GM21576 (cell line): ENCODE results near the gene CELF4.
"Not testable (repeated sequence)": the region's sequence is repeated elsewhere in the genome, so short reads cannot be mapped to it uniquely, and the experiment has no call there.

Source experiments
- ATAC-seq: cut with Tn5 transposase; IDR thresholded peaks from one replicate; pipeline ENCODE4 v1.9.1; 2021; ENCODE audit warnings: mild to moderate bottlenecking, moderate library complexity; ENCODE audit not compliant: unreplicated experiment

Gene CELF4

DNA sequence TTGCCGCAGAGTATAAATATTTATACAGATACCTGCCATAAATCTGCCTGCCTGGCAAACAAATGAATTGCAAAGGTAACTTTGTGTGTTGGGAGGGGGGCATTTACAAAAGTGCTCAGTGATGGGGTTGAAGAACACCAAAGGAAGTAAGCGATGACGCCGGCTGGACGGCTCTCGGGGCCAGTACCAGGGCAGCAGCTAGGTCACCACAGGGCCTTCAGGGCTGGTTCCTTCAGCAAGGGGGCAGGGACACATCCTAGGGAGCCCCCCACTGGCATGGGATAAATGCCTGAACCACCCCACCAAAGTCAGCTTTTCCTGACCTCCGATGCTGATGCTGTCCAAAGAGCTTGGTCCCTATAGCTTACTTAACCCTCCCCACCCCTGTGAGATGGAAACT, 190.4 kb downstream of the CELF4 start:
- no peak for ATAC-seq

DNA sequence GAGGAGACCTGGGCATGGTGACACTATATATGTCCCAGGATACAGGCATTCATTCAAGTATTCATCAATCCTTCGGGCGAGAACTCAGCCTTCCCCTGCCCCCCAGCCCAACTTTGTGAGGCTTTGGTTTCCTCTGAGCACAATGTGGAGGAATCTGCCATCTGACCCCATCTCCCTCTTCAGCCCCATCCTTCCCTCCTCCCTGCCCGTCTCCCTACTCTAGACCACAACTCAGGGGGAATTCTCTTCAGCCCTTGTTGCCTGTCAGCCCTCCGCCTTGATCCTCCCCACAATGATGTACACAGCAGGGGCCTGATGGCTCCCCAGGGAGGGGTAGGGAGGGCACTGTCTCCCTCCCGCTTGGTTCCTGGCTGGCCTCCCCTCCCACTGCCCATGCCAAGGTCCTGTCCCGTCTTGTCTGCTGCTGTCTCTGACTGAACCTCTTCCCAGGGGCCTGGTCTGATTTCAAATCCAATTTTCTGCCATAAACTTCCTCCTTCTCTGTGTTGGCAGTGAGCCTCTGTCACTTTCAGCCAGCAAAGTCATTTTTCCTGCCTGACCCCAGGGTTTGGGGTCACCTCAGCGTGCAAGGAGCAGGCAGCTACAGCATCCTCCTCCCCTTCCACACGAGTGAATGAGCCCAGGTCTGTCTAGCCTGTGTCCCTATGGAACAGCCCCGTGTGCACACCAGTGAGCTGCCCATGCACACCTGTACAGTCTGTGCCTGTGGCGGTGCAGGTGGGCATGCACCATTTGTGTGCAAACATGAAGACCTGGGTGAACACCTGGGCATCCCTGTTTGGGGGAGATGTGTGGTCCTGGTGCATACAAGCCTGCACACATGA, 197.3 kb downstream of the CELF4 start:
- no peak for ATAC-seq

DNA sequence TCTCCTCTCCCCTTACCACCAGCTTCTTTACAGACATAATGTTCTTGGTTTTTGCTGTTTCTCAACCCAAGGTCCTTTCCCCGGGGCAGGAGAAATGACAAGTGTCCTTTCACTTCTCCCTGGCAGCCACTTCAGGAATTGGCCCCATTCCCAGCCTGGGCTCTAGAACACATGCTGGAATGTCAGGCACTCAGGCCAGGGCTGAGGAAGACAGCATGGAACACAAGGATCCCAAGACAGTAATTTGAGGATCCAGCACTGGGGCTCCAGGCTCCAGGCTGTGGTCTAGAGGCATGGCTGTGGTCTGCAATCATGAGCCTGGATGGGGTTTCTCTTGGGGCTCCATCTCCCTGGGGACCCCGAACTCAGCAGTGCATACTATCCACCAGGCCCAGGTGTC, 201.4 kb downstream of the CELF4 start:
- ATAC-seq = no peak

DNA sequence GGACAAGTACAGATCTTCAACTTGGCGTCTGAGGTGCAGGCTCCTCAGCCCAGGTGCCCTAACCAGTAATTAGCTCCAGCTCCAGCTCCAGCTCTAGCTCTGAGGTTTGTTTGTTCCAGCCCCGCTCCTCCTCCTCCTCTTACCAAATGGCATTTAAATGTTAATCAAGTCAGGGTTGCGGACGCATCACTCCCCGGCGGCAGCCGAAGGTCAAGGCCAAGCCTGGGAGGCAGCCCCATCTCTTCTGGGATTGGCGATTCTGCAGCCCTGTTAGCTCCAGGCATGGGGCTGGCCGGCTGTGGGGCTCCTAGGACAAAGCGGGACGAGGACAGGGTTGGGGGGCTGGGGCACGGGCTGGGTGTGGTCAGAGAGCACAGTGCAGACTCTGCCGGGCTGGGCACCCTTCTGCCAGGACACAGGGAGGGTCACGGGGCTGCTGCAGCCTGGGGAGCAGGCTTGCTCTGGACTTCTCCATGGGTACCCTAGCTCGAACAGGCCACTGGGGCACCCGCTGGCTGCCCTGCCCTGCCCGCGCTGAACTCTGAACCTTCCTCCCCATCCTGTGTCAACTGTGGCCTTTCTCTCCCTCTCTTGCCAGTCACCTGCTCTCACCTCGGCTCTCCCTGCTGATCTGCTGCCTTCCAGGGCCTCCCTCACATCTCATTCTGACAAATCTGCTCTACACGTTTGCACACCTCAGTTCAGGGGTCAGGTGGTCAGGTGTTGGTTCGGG, 203.3 kb downstream of the CELF4 start:
- no peak for ATAC-seq

DNA sequence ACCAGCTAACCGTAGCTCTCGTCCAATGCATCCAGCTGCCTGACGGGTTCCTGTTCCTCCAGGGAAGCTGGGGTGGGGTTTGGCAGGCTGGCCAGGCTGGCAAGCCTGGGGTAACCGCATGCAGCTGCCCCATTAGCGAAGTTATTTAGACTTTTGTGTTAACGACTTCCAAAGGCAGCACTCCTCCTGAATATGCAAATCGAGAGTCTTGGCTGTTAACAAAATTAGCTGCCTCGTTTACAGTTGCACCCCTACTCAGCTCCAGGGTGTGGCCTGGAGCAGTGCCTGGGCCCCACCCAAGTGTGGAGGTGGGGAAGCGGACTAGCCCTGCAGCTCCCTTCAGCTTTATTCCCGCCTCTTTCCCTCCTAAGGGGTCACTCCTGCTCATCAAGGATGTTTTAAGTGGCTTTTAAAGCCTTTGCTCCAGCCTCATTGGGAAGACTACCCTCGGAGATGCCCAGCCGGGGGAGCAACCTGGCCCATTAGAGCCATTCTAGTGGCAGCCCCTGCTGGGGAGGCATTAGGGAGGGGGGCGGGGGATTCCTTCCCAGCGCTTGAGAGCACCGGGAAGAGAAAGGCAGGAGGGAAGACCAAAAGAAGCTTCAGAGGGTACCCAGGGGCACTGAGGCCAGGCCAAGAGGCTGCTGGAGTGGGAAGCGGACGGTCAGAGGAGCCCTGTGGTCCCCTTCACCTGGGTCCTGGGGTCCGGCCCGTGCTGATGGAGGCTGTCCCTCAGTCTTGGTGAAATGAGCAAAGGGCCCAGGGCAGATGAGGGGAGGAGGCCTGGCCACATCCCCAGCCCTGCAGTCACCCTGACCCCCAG, 204.1 kb downstream of the CELF4 start:
- no peak for ATAC-seq

DNA sequence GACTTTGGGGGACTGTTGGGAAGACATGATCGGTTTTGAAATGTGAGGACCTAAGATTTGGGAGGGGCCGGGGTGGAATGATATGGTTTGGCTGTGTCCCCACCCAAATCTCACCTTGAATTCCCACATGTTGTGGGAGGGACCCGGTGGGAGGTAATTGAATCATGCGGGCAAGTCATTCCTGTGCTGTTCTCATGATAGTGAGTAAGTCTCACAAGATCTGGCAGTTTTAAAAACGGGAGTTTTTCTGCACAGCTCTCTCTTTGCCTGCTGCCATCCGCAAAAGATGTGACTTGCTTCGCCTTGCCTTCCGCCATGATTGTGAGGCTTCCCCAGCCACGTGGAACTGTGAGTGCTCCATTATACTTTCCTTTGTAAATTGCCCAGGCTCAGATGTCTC, 207.5 kb downstream of the CELF4 start:
- ATAC-seq = not testable (repeated sequence)

DNA sequence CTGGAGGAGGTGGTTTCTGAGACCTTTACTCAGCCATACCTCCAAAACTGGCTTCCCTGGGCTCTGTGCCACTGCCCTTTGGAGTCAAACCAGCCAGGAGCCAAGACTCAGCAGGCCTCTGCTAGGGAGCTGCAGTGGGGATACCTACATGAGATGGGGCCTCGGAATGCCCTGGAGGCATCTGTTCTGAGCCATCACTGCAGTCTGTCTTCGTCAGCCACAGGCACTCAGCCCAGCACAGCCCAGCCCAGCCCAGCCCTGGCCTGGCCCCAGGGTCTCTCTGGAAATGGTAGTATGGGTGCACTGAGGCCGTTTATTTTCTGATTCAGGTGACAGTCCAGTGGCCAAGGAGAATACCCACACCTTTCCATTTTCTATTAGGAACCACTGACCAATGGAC, 209.8 kb downstream of the CELF4 start:
- no peak for ATAC-seq

DNA sequence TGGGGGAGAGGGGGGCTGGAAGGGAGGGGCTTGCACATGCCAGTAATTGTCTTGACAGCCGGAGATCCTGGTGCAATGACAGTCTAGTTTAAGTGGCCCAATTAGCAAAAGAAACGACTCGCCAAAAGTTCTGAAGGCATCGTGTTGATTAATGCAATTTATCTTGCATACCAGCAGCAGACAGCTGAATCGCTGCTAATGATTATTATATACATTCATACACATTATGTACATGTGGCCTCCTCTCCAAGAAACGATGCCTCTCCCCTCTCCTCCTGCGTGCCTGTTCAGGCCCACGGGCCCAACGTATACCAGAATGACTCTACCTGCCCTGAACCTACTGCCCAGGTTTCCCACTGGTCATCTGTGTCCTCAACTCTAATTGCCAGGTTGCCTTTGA, 214.5 kb downstream of the CELF4 start:
- no peak for ATAC-seq

DNA sequence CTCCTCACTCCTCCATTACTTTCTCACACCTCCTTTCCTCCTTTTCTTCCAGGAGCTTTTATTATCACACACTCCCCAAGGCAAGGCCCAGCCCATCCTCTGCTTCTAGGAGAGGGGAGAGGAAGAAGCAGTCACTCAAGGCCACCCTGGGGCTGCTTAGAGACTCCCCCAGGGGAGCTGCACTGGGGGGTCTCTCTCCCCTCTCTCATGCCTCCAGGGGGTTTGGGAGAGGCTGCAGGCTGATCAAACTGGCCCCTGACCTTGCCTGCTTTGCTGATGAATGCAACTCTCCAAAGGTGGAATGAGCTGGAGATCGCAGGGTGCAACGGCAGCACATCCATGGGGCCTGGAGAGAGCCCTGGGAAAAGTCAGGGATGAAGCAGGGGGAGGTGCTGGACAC, 216.9 kb downstream of the CELF4 start:
- no peak for ATAC-seq

DNA sequence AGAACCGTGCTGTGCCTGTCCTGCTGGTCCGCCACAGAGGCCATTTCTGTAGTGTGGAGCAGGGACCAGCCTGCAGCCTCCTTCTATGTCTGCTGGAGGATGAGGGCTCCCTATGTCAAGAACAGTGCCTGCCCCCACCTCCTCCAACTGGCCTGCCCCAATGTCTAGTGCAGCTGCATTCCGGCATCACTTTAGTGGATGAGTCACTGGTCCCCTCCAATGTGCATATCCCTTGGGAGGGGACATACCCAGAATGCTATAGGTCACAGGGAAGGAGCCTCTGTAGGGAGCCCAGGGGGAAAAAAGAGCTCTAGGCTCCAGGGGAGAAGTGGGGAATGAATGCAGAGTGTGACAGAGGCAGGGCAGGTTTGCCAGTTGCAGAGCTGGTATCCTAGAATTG, 219.6 kb downstream of the CELF4 start:
- ATAC-seq = no peak

DNA sequence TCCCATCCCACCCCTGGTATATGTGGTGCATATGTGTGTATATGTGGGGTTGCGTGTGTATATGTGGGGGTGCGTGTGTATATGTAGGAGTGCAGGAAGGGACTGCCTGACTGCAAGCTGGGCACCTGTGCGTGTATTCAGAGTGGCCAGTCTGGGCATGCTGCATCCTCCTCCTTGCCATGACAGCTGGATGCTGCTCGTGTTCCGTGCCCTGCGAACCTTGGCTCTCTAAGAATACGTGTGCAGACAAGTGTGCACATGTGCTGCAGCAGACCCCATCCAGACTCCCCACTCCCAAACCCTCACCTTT, 222.1 kb downstream of the CELF4 start:
- ATAC-seq = peak; percentile 12

DNA sequence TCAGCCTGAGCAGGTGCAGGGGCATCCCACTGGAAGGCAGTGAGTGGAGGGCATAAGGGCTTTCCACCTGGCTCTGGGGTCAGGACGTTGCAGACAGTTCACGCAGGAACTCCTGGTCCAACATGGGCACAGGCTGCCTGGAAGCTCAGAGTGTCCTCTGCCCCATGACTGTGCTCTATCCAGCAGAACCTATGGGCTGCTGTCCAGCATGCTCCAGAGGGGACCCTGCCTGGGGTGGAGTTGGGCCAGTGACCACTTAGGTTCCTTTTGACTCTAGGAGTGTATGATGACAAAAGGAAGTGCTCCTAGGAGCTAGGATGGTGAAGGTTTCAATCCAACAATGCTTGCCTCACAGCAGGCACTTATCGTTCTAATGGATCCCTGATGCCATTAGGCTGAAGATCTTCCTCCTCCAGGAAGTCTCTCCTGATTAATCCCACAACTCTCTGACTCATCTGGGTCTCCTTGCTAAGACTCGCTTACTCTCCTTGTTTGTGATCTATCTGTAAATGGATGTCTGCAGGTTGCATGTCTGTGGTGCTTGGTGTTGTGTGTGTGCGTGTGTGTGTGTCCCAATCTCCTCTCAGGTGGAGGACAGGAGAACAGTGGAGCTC, 224.0 kb downstream of the CELF4 start:
- ATAC-seq = no peak

DNA sequence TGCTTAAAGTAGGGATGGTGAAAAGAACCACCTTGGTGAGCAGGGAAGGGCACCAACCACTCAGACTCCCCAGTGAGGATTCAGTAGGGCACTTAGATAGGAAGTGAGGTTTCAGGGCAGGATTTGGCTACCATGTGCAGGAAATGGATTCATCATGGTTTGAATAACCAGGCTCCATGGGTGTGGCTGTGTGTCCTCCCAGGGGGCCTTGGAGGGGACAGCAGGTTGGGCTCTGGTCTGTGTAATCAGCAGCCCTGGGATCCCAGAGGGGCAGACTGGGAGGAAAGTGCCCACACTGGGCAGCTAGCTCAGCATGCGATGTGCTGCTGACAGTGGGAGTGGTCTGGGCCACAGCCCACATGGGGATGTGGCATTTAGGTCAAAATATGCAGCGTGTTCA, 224.6 kb downstream of the CELF4 start:
- ATAC-seq = no peak

DNA sequence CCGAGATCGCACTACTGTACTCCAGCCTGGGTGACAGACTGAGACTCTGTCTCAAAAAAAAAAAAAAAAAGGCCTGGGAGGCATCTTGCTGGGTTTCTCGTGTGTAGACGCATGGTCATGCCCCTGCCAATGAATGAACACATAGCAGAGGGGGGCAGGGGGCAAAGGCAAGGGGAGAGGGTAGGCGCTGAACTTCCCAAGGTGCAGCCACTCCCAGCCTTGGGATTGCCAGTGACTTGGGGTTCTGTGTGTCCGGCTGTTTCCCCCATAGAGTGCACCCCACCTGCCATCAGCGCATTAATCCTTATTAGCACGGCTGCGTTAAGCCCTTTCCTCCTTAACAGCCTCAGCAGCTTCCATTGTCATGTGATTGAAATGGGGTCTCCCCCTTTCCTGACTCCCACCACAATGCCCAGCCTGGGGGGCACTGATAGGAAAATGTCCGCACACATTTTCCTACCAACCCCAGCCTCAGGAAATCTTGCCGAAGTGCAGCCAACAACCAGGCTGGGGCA, 225.8 kb downstream of the CELF4 start:
- no peak for ATAC-seq

DNA sequence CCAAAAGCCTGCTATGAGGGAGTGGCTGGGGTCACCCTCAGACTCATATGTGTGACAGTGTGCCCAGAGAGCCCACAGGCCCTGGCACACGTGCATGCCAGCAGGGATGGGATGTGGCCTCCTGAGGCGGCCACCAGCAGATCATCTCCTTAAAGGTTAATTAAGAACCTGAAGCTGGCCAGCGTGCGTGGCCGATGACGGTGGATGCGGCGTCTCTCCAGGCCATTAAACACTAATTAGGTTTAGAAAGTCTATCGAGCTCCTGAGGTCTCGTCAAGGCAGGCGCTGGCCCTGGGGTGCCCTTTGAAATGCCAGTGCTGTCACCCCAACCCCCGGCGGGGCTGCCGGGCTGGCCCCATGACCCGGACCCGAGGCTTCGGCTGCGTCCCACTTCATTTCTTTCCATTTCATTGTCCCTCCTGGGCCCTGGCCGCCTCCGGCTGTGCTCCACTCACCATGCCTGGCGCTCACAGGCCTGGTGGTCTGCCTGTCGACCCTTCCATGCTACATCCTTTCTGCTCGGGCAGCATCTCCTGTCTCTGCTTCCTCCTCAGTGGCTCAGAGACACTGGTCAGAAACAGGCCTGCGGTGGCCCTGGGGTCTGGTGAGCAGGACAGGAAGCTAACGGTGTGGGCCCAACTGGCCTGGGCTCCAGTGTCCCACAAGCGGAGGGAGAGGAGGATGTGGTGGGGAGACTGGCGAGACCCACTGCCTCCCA, 228.9 kb downstream of the CELF4 start:
- ATAC-seq = no peak

DNA sequence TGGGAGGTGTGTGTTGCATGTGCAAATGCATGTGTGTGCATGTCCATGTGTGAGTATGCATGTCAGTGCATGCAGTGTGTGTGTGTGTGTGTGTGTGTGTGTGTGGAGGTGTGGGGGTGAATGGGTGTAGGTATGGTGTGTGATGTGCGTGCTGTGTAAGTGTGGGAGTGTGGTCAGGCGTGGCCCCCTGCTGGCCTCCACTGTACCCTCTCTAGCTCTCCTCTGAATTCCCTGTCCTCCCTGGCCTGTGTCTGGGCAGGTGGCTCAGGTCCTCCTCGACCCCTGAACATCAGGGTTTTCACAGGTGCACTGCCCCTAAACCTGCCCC, 230.2 kb downstream of the CELF4 start:
- ATAC-seq = no peak

DNA sequence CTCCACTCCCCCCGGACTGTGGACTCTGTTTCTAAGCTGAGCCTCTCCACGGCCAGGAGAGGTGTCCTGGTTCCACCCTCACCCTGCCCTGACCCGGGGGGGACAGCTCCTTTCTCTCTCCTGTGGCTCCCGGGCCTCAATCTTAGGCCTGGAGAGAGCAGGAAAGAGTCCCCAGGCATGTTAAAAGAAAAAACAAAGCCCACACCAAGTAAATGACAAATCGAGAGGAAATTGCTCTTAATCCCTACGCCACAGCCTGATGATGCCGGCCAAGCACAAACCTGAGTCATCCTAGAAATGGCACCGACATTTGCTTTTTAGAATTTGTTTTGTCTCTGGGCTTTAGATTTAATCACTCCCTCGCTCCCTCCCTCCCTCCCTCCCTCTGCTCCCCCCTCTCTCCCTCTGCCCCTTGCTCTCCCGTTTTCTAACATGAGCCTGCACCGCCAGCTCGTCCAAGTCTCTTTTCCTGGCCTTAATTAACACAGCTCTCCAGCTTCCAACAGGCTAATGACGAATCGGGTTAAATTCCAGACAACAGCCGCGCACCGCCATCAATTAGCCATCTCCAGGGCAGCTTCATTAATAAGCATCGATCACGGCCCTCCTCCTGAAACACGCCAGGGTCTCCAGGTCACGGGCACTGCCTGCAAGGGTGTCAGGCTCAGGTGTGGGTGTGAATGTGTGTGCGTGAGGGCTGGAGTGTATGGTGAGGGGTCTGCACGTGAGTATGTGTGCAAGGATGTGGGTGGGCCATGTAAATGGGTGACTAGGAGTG, 230.8 kb downstream of the CELF4 start:
- no peak for ATAC-seq

DNA sequence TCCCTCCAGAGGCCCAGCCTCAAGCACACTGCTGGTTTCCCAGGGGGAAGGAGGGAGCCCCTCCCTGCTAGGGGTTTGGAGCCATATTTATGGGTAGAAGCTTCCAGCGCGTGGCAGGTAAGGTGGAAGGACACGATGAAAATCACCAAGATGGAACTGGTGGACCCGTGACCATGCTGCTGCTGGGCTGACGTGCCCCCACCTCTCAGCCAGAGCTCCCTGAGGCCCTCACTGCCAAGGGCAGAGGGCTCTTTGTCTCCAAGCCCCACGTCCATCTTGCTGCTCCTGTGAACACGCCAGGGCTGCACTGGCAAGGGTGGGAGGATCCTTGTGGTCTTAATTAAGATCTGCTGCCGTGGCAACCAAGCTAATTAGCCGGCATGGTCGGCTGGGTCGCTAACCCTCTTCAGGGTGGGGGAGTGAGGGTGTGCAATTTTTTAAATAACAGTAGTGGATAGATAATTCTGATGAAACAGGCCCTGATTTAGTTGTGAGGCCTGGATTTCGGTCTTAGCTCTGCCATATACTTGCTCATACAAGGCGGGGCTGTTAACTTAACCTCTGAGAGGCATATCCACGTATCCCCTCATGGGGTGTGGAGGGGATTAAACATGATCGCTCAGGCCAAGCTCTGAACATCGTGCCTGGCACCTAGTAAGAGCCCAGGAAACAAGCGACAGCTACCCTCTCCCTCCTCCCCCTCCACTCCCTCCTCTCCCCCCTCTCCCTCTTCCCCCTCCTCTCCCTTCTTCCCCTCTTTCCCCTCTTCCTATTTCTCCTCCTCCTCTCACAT, 232.8 kb downstream of the CELF4 start:
- no peak for ATAC-seq

DNA sequence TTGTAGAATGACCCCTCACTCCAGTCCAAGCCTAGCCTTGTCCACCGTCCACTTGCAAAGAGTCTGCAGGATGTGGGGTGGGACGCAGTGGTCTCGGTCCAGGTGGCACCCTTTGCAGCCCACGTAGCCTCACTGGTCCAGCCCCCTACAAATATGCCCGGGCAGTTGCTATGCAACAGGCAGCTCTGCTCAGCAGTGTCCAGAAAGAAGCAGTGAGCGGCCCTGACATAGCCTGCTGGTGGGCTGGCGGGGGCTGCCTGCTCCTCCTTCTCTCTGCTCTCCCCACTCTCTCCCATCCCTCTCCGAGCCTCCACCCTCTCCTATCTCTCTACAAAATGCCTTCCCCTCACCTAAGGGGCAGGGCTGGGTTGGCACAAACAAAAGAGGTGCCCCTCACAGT, 233.4 kb downstream of the CELF4 start:
- ATAC-seq = no peak
